Stimulated activated CD4-positive, alpha-beta T cell treated with anti-CD3 and anti-CD28 coated beads, Interleukin-2, amount 100 ng/mL, for 4 hours (primary cell): ENCODE measurements around the gene SLC13A2.

Experiments
- DNase-seq: peaks from one replicate; pipeline ENCODE4 v3.0.0-alpha.2; 2020; ENCODE audit warnings: low read depth

Gene SLC13A2

DNA sequence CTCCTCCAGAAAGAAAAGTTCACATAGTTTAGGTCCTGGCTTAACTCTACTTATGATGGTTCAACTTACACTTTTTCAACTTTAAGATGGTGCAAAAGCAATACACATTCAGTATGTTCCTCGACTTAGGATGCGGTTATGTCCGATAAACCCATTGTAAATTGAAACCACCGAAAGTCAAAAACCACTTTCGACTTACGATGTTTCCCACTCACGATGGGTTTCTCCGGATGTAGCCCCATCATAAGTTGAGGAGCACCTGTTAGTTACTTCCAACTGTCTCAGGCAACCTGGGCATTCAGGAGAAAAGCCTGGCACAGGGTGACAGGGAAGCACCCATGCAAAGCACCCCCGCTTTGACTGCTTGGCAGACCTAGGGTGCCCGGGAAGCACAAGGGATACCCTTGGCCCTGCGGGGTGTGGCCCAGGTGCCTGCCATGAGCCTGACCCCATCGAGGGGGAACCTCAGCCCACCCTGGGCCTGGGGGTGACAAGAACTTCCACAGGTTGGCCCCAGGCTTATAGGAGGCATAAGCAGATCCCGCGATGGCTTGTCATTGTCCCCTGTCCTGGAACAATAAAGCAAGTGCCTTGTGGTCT is 65.0 kb downstream of the SLC13A2 start:
- no peak for DNase-seq

DNA sequence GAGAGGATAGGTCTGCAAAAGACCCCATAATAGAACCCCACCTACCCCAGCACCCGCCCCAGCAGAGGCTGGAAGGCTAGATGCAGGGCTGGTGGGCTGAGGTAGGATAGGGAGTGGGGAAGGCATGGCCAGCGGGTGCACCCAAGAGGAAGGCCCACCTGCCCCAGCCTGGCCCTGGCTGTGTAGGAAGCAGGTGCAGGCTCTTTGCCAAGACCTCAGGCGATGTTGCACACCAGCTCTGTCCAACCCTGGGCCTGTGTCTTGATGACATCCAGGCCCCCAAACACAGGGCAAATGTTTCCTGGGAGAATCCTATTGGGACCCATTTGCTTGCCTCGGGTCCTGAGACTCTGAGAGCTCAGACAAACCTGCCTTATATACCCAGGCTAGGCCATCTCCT is 66.8 kb downstream of the SLC13A2 start:
- no peak for DNase-seq

DNA sequence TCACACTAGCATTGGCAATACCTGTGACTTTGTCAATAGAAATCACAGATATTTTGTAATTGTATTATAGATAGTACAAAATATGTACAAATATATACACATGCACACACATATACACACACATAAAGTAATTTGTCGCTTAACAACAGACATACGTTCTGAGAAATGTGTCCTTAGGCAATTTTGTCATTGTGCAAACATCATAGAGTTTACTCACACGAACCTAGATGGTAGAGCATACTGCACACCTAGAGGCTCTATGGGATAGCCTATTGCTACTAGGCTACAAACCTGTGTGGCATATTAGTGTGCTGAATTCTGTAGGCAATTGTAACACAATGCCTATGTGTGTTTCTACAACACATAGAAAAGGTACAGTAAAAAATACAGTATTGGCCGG is 68.0 kb downstream of the SLC13A2 start:
- no peak for DNase-seq

DNA sequence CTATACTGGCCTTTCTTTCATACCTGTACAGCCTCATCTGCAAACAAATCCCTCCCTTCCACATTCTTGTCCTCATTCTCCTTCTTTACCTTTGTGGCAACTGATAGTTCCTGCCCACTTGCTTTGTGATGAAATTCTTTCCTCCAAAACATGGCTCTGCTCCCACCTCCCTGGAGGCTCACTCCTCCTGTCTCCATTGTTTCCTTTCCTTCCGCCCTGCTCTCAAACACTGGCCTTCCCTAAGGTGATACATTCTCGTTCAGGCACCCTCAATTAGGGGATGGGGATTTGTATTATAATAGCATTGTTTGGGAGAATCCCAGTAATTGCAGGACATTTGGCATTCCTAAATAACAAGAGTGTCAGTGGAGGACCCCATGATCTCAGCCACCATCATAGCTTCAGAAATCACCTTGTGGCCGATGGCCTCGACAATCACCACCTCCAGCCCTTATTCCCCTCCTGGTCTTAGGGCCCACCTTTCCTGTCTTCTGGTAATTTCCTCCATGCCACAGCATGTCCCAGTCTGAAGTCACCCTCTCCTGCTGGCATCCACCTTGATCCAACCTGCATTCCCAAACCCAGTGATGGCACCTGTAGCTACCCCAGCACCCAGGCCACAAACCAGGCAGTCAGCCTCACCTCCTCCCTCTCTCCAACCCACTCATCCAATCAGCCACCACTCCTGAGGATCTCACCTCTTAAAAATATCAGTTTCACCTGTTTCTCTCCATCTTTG is 71.1 kb downstream of the SLC13A2 start:
- no peak for DNase-seq

DNA sequence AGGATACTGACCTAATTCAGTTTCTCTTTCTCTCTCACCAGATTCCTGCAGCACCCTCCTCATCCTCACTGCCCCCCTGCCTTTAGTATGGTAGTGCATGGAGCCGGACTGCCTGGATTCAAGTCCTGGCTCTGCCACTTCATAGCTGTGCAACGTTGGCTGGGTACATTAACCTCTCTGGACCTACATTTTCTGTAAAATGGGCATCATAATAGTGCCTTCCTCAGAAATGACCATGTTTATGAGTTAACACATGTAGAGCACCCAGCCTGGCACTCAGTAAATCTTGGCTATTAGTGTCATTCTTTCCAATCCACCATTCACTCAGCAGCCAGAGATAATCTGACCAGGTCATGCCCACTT is 71.7 kb downstream of the SLC13A2 start:
- no peak for DNase-seq

DNA sequence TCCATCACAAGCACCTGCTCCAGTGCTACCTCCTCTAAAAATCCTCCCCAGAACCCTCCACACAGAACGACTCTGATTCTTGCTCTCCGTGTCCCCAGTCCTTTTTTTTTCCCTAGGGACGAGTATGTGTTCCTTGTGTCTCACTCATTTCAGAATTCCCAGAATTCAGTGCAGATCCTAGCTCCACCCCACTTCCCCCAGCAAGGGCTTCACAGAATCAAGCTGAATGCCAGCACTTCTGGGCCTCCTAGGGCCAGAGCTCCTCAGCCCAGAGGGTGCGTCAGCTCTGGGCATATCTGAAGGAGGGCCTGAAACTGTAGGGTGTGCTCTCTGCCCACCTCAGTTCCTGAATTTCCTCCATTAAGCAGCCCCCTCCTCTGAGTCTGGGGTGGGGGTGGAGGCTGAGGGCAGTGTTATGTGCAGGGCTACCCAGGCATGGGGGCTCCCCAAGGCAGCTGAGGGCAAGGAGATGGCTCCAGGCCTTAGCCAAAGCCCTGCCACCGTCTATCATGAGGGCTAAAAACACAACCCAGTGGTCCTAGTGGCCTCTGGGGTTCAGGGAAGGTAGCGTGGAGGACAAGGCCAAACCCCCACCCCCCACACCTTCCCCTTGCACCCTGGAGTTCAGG is 72.5 kb downstream of the SLC13A2 start:
- DNase-seq: no peak

DNA sequence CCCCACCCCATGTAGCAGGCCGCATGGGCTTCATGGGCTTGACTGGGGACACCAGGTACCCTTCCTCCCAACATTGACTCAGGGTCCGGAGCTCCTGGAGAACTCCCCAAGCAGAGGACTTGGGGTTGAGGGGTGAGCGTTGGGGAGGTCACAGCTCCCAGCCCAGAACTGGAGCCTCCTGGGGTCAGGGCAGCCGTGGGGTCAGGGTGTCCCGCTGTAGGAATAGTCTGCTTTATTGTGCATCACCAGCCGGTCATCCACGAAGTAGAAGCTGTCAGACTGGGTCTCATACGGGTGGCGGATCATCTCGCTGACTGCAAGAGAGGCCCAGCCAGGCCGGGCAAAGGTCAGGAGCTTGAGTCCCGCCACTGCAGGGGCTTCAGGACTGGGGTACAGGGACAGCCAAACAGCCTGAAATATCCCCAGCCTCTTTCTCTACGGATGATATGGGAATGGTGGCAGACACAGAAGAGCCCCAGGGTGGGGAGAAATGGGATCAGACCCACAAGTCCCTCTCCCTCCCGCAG is 73.7 kb downstream of the SLC13A2 start:
- no peak for DNase-seq
